Endothelial cell of umbilical vein (primary cell): ENCODE data around the gene ATP6V1G2. TPM values are rescaled to one million over a fixed set of nuclear protein-coding genes. Genes with fewer than 3 reads are reported as not detected.

Experiments
- BruUV-seq: library from RNA; stranded (reverse); fragments of 400-500 nt; replicated peaks from 2 replicates; lab custom pipeline; 2021; lab: Mats Ljungman, UMichigan
- CTCF ChIA-PET: fragments of 300-600, 350-600 bp; sonication (Branson Sonifier 250); formaldehyde crosslinking; loops from one replicate; lab custom pipeline; 2021; ENCODE audit warnings: antibody characterized with exemption, inconsistent platforms; lab: Charles Lee
- POLR2A ChIA-PET: fragments of 300-600, 350-600 bp; sonication (Branson Sonifier 250); formaldehyde crosslinking; loops from one replicate; lab custom pipeline; 2021; ENCODE audit warnings: antibody characterized with exemption, inconsistent platforms; lab: Charles Lee
- DNase-seq: peaks from one replicate; pipeline ENCODE4 v3.0.0-alpha.2; 2011; ENCODE audit warnings: low read depth, low spot score
- FAIRE-seq: peaks from 2 replicates; lab custom pipeline; 2011; peaks lifted over from hg19 to GRCh38; lab: Jason Lieb, UNC
- H2AFZ ChIP-seq: 2 replicates; pipeline ENCODE4 v1.6.0; 2012; ENCODE audit warnings: low read depth, low read length, control low read depth, inconsistent platforms
- H3K27ac ChIP-seq: 2 replicates; pipeline ENCODE4 v1.5.1; 2011; ENCODE audit warnings: low read depth, mild to moderate bottlenecking, control low read depth, low read length, moderate library complexity; ENCODE audit not compliant: insufficient read depth
- H3K27me3 ChIP-seq, 2 experiments: 2 replicates each; pipeline versions ENCODE4 v1.6.0 to v1.6.1; 2011; ENCODE audit warnings: low read length in 2 of 2, mixed read lengths in 1 of 2; ENCODE audit not compliant: control insufficient read depth in 2 of 2, insufficient read depth in 2 of 2
- H3K36me3 ChIP-seq, 2 experiments: 2 replicates in 1 of 2; 3 replicates in 1 of 2; pipeline ENCODE4 v1.5.1; 2011; ENCODE audit warnings: low read length in 2 of 2, mild to moderate bottlenecking in 1 of 2, moderate library complexity in 1 of 2; ENCODE audit not compliant: control insufficient read depth in 2 of 2, insufficient read depth in 2 of 2; ENCODE audit errors: extremely low read depth in 1 of 2
- H3K4me1 ChIP-seq: 3 replicates; pipeline ENCODE4 v1.5.1; 2011; ENCODE audit warnings: mild to moderate bottlenecking, low read length; ENCODE audit not compliant: control insufficient read depth, insufficient read depth; ENCODE audit errors: extremely low read depth
- H3K4me2 ChIP-seq: 2 replicates; pipeline ENCODE4 v1.6.1; 2011; ENCODE audit warnings: low read length, control low read depth, mixed read lengths; ENCODE audit not compliant: insufficient read depth
- H3K4me3 ChIP-seq, 3 experiments: fragments of 200-600 bp in 1 of 3; sonication (generic), shearing (Covaris generic) in 1 of 3; replicated peaks in 1 of 3; 2 replicates each; pipeline ENCODE4 v1.5.1; 2011 to 2016; ENCODE audit warnings: control low read depth in 3 of 3, low read length in 3 of 3, mild to moderate bottlenecking in 2 of 3, inconsistent platforms in 1 of 3, low read depth in 1 of 3, moderate library complexity in 1 of 3; ENCODE audit not compliant: insufficient read depth in 1 of 3
- H3K79me2 ChIP-seq: 2 replicates; pipeline ENCODE4 v1.6.0; 2012; ENCODE audit warnings: low read length, inconsistent platforms; ENCODE audit not compliant: control insufficient read depth, insufficient read depth
- H3K9ac ChIP-seq: replicated peaks from 2 replicates; pipeline ENCODE3; 2011; ENCODE audit warnings: low read length, control low read depth; ENCODE audit not compliant: insufficient read depth; ENCODE audit errors: extremely low read depth
- H3K9me1 ChIP-seq: replicated peaks from 3 replicates; pipeline ENCODE4 v1.6.0; 2011; ENCODE audit warnings: mild to moderate bottlenecking, low read length; ENCODE audit not compliant: control insufficient read depth, insufficient read depth; ENCODE audit errors: extremely low read depth
- H3K9me3 ChIP-seq: replicated peaks from 2 replicates; pipeline ENCODE4 v1.5.1; 2012; ENCODE audit warnings: low read length, inconsistent platforms; ENCODE audit not compliant: control insufficient read depth, insufficient read depth
- H4K20me1 ChIP-seq: replicated peaks from 2 replicates; pipeline ENCODE3; 2011; ENCODE audit warnings: mild to moderate bottlenecking, low read length; ENCODE audit not compliant: control insufficient read depth, insufficient read depth; ENCODE audit errors: extremely low read depth
- EZH2 ChIP-seq: IDR thresholded peaks from 2 replicates; pipeline ENCODE4 v1.6.1; 2012; ENCODE audit warnings: borderline replicate concordance, low read depth, mild to moderate bottlenecking, moderate library complexity, low read length, inconsistent platforms; ENCODE audit not compliant: severe bottlenecking
- FOS ChIP-seq: IDR thresholded peaks from 2 replicates; pipeline ENCODE4 v1.6.1; 2011; ENCODE audit warnings: mild to moderate bottlenecking, low read length, moderate library complexity, borderline replicate concordance; ENCODE audit not compliant: insufficient read depth
- GATA2 ChIP-seq: IDR thresholded peaks from 2 replicates; pipeline ENCODE4 v1.7.0; 2011; ENCODE audit warnings: low read depth, mild to moderate bottlenecking, moderate library complexity, mixed read lengths, low read length; ENCODE audit not compliant: insufficient read length, insufficient read depth
- JUN ChIP-seq: IDR thresholded peaks from 2 replicates; pipeline ENCODE4 v1.6.1; 2011; ENCODE audit warnings: borderline replicate concordance, low read depth; ENCODE audit not compliant: insufficient read length, insufficient read depth
- MYC ChIP-seq: IDR thresholded peaks from one replicate; pipeline ENCODE4 v1.6.1; 2011; ENCODE audit warnings: mild to moderate bottlenecking, low read depth, low read length
- POLR2A ChIP-seq: IDR thresholded peaks from 2 replicates; pipeline ENCODE4 v1.6.1; 2012; ENCODE audit warnings: low read depth, mild to moderate bottlenecking, control low read depth, low read length
- POLR2AphosphoS5 ChIP-seq: IDR thresholded peaks from 2 replicates; pipeline ENCODE4 v1.6.1; 2012; ENCODE audit warnings: low read depth, mild to moderate bottlenecking, control low read depth, low read length, moderate library complexity; ENCODE audit not compliant: insufficient read depth
- dilution Hi-C: fragments of 300-500 bp; cut with MboI; formaldehyde crosslinking; loops from one replicate; pipeline ENCODE4 v1.15.0; 2019; ENCODE audit warnings: low sequenced_read_pairs; ENCODE audit not compliant: extremely low pct_ligation_motif_present
- intact Hi-C: fragments of 100-400 bp; cut with micrococcal nuclease; formaldehyde crosslinking; loops from one replicate; pipeline ENCODE4 v1.10.0; 2022
- polyA plus RNA-seq, 4 experiments: library from polyadenylated mRNA; depleted of rRNA in 3 of 4; stranded (reverse) in 3 of 4; unstranded in 1 of 4; fragments of >200 nt; gene quantifications; 2 replicates each; pipeline versions ENCODE4 v1.2.1 to v1.2.3, GENCODE V29; 2011 to 2012; ENCODE audit warnings: missing spikeins in 1 of 4
- total RNA-seq: library from RNA; stranded (reverse); gene quantifications from 2 replicates; pipeline ENCODE4 v1.2.3, GENCODE V29; 2021
- TF ChIP-seq, protein P1 (sequence below): IDR thresholded peaks from 2 replicates; pipeline ENCODE4 v1.6.1; 2011; ENCODE audit not compliant: insufficient read depth, insufficient read length
- TF ChIP-seq, protein P2 (sequence below), 2 donors: IDR thresholded peaks; 1 replicate in 1 of 2; 2 replicates in 1 of 2; pipeline ENCODE4 v1.5.1; 2011; ENCODE audit warnings: low read length in 2 of 2, mild to moderate bottlenecking in 2 of 2, moderate library complexity in 2 of 2, control low read depth in 1 of 2, inconsistent platforms in 1 of 2, low read depth in 1 of 2; ENCODE audit not compliant: insufficient read depth in 1 of 2; ENCODE audit errors: extremely low read depth in 1 of 2

Gene ATP6V1G2
- total and polyA plus RNA-seq, 2 donors (not counting 3 experiments of a cell fraction or from before 2014, with no cell fraction given), result 0.70 to 0.84 TPM

- no peak within 1 kb of the TSS for H2AFZ ChIP-seq
- intact Hi-C loops, result no loop called here
- ChIA-PET POLR2A (no interaction called here), CTCF (interaction anchor here (0.9 to 32.6 kb wide), 4 partner anchors 10 to 30 kb away, joined by 4 to 1517 read pairs (median 151); partner anchors contain the start of genes ATP6V1G2, DDX39B, NCR3 and NFKBIL1)
- no peak within 1 kb of the TSS for H3K27ac ChIP-seq
- no peak for TF ChIP-seq POLR2A
- no peak for TF ChIP-seq EZH2
- TF ChIP-seq, protein P1, sequence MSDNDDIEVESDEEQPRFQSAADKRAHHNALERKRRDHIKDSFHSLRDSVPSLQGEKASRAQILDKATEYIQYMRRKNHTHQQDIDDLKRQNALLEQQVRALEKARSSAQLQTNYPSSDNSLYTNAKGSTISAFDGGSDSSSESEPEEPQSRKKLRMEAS, result no peak
- no peak for TF ChIP-seq POLR2AphosphoS5
- TF ChIP-seq, protein P2, sequence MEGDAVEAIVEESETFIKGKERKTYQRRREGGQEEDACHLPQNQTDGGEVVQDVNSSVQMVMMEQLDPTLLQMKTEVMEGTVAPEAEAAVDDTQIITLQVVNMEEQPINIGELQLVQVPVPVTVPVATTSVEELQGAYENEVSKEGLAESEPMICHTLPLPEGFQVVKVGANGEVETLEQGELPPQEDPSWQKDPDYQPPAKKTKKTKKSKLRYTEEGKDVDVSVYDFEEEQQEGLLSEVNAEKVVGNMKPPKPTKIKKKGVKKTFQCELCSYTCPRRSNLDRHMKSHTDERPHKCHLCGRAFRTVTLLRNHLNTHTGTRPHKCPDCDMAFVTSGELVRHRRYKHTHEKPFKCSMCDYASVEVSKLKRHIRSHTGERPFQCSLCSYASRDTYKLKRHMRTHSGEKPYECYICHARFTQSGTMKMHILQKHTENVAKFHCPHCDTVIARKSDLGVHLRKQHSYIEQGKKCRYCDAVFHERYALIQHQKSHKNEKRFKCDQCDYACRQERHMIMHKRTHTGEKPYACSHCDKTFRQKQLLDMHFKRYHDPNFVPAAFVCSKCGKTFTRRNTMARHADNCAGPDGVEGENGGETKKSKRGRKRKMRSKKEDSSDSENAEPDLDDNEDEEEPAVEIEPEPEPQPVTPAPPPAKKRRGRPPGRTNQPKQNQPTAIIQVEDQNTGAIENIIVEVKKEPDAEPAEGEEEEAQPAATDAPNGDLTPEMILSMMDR (IDR thresholded peaks at IDR 0.05; ENCODE audit: extremely low read depth in 1 of 2, insufficient read depth in 1 of 2, low read depth in 1 of 2, low read length in 2 of 2), result no peak
- TF ChIP-seq GATA2, result no peak
- TF ChIP-seq FOS, result no peak
- TF ChIP-seq MYC, result no peak
- no peak for TF ChIP-seq JUN
- H3K9me3 ChIP-seq, result no peaks in the 10 kb centered on the region
- dilution Hi-C loops, result no loop called here
- H3K4me3 ChIP-seq, result no peak within 1 kb of the TSS
- no peaks in the 10 kb centered on the region for H3K9me1 ChIP-seq
- DNase-seq (no peak), FAIRE-seq (no peak)
- no peaks in the 10 kb centered on the region for H3K27me3 ChIP-seq
- H4K20me1 ChIP-seq, result no peaks in the 10 kb centered on the region
- no peak within 1 kb of the TSS for H3K9ac ChIP-seq
- no peaks in the 10 kb centered on the region for H3K36me3 ChIP-seq
- no TSS peak for BruUV-seq
- peaks cover 10% of the 10 kb centered on the region for H3K79me2 ChIP-seq
- H3K4me2 ChIP-seq, result no peak within 1 kb of the TSS
- peaks cover 10% of the 10 kb centered on the region for H3K4me1 ChIP-seq
Observed at GRCh38 chr6:31586008-31586407, 39.6 kb upstream of the ATP6V1G2 start, which contains the start of gene LST1. Gene LST1, plus strand, starts transcription at chr6:31586277. Its CDS starts 1,023 bp downstream, at chr6:31587300.
